Brain microvascular endothelial cell (primary cell): ENCODE measurements around the gene DOCK10.

ENCODE experiments used
- DNase-seq: peaks from one replicate; pipeline ENCODE4 v3.0.0-alpha.2; 2020
- H3K27ac ChIP-seq: fragments of 250-450 bp; sonication (Bioruptor Pico); 2 replicates; pipeline ENCODE4 v1.5.1; 2020; ENCODE audit warnings: mild to moderate bottlenecking, moderate library complexity
- H3K27me3 ChIP-seq: fragments of 250-450 bp; sonication (Bioruptor Pico); replicated peaks from 2 replicates; pipeline ENCODE4 v1.5.1; 2020; ENCODE audit warnings: mild to moderate bottlenecking
- H3K36me3 ChIP-seq: fragments of 250-450 bp; sonication (Bioruptor Pico); replicated peaks from 2 replicates; pipeline ENCODE4 v1.5.1; 2020; ENCODE audit warnings: mild to moderate bottlenecking
- H3K4me3 ChIP-seq: 2 replicates; pipeline ENCODE4 v1.5.1; 2011; ENCODE audit warnings: low read depth, mild to moderate bottlenecking, control low read depth, low read length, moderate library complexity
- CTCF ChIP-seq: IDR thresholded peaks from 2 replicates; pipeline ENCODE4 v1.5.1; 2011; ENCODE audit warnings: low read depth, mild to moderate bottlenecking, moderate library complexity, low read length, control low read depth, inconsistent platforms; ENCODE audit errors: missing control alignments
- in situ Hi-C: cut with HindIII; loops from 2 replicates; pipeline ENCODE4 v1.10.0; 2017; ENCODE audit warnings: low sequenced_read_pairs, low pct_ligation_motif_present

The DOCK10 gene

GRCh38 chr2:224887141-224887540 lies 155.1 kb downstream of the DOCK10 start:
- TF ChIP-seq CTCF, result peak; percentile 54
- in situ Hi-C loops, result no loop called here
- H3K27ac ChIP-seq, result peak overlapping the region; percentile 83
- H3K4me3 ChIP-seq, result no peak overlapping the region
- peaks cover 3% of the 10 kb centered on the region for H3K36me3 ChIP-seq
- no peak for DNase-seq
- no peaks in the 10 kb centered on the region for H3K27me3 ChIP-seq

- peak; percentile 62 for DNase-seq
- in situ Hi-C loops, result no loop called here
- Histone ChIP-seq H3K27ac (peak overlapping the region; percentile 83), H3K36me3 (peaks cover 8% of the 10 kb centered on the region), H3K27me3 (no peaks in the 10 kb centered on the region), H3K4me3 (no peak overlapping the region)
- TF ChIP-seq CTCF, result no peak
Measured at GRCh38 chr2:224885836-224886547, 156.3 kb downstream of the DOCK10 start.

- DNase-seq, result no peak
- Histone ChIP-seq H3K4me3 (no peak overlapping the region), H3K36me3 (peaks cover 8% of the 10 kb centered on the region), H3K27ac (peak overlapping the region; percentile 83), H3K27me3 (no peaks in the 10 kb centered on the region)
- TF ChIP-seq CTCF, result no peak
- in situ Hi-C loops, result no loop called here
Measured at GRCh38 chr2:224885291-224885690, 157.0 kb downstream of the DOCK10 start.

GRCh38 chr2:224884188-224884587 lies 158.1 kb downstream of the DOCK10 start:
- no peak for TF ChIP-seq CTCF
- Histone ChIP-seq H3K4me3 (no peak overlapping the region), H3K27me3 (no peaks in the 10 kb centered on the region), H3K27ac (no peak overlapping the region), H3K36me3 (peaks cover 8% of the 10 kb centered on the region)
- no peak for DNase-seq
- in situ Hi-C loops, result no loop called here

GRCh38 chr2:224883700-224884099 lies 158.6 kb downstream of the DOCK10 start:
- TF ChIP-seq CTCF, result no peak
- H3K27me3 ChIP-seq, result no peaks in the 10 kb centered on the region
- in situ Hi-C loops, result no loop called here
- peaks cover 8% of the 10 kb centered on the region for H3K36me3 ChIP-seq
- DNase-seq, result no peak
- H3K4me3 ChIP-seq, result no peak overlapping the region
- no peak overlapping the region for H3K27ac ChIP-seq

- Histone ChIP-seq H3K4me3 (no peak overlapping the region), H3K27me3 (no peaks in the 10 kb centered on the region), H3K36me3 (peaks cover 8% of the 10 kb centered on the region), H3K27ac (peak overlapping the region; percentile 89)
- in situ Hi-C loops, result no loop called here
- TF ChIP-seq CTCF, result no peak
- DNase-seq, result no peak
Measured at GRCh38 chr2:224883172-224883516, 159.1 kb downstream of the DOCK10 start.
